ENCODE results near the gene KSR1.
"Not testable (repeated sequence)": the region's sequence is repeated elsewhere in the genome, so short reads cannot be mapped to it uniquely, and the experiment has no call there.

KSR1 gene

DNA sequence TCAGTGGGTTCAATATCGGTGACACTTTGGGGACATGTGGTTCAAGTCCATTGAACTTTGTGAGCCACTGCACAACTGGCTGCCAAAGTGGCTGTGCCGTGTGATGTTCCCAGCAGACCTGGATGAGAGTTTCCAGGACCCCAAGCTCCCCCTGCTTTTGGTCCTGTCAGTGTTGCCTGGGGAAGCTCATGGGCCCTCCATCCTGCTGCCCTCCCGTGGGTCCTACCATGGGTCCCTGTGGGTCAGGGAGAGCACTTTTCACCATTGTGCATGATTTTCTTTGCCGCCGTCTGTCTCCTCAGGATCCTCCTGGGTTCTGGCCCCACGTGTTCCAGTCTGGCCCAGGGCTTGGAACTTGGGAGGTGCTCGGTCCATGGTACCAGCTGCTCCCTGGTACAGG is 212.9 kb downstream of the KSR1 start:
- DNase-seq = no peak

DNA sequence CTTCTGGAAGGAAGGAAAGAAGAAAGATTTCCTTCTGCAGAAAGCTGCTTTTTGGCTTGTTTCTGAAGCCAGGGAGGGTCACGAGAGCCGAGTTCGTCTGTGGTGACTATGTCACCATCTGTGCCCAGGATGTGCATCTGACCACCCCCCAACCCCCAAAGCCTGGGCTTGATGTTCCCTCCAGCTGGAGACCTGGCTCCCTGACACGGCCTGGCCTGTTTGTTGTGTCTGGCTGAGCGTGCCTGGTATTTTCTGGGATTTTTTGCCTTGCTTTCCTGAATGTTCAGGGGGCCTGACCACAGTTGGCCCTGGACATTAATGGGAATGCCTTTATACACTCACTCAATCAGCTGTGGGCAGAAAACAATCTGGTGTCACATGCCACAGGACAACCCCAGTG is 213.6 kb downstream of the KSR1 start:
- DNase-seq = no peak

DNA sequence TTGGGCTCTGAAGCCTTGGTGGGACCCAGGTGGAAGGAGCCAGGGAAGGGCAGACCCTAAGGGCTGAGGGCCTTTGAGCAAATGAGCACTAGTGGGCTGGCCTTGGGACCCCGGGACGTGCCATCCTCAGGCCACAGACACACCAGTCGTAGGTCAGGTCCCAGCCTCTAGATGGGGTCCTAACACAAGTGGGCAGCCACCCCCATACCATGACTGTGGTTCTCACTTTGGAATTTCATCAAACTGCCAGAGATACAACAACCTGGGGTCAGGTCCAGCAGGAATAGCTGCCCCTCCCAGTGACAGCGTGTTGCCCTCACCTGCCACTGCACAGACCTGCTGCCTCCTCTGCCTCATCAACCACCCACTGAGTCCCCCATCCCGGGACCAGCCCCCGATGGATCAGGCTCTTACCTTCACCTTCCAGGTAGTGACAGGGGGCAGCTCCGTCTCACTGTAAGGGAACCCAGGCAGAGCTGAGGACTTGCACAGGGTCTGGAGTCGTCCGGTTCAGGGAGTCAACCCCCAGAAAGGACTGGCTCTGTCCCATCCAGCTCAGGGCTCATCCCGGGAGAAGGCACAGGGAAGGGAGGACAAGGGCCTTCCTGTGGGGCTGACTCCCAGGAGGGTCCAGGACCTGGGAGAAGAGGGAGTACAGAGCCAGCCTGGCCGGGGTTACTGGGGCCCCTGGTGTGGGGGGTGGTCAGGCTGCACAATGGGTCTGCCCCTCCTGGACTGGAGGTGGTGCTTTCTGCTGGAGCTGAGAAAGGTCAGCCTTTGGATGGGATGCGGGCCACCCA is 214.7 kb downstream of the KSR1 start:
- DNase-seq = no peak

DNA sequence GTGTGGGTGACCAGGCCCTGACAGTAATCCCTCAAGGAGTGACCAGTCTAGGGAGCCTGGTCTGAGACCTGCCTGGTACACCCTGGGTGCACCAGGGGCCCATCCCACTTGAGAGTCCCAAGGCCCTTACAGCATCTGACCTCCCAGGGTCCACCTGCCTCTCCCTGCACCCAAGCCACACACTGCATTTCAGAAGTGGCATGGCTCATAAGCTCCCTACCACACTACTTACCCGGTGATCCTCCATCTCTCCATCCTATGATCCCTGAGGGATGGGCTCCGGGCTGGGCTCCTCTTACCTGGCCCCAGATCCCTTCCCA is 215.3 kb downstream of the KSR1 start:
- no peak for DNase-seq

DNA sequence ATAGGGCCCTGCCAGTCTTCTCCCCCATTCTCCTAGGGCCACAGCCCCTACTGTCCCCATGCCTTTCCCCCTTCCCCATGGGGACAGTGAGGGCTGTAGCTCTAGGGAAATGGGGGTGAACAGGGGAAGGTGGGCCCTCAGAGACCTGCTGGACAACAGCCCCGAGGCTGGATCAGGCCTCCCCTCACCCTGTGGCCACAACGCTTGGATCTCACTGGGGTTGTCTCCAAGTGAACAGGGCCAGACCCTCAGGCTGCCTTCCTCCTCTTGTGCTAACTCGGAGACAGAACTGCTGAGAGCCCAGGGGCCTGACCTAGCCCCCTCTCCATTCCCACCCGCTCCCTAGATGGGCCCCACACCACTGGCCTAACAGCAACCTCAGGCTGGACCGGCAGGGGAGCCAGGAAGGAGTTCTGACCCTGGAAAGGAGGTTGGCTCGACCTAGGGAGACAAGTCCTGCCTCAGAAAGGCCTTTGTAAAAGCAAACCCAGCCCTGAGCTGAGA is 215.8 kb downstream of the KSR1 start:
- DNase-seq = not testable (repeated sequence)

DNA sequence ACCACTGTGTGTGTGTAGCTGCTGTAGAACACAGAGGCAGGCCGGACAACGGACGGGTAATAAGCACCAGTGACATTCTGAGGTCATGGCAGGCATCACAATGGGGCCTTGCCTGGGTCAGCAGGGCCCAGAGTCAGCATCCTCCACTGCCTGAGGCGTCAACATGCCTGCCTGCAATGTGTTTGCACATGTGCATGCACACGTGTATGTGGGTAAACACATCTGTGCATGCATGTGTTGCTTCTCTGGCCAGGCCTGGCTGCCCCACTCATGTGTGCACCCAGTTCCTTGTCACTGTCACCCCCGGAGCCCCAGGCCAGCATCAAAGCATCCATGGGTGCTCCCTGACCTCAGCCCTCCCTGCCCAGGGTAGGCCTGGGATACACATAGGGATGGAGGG is 218.1 kb downstream of the KSR1 start:
- DNase-seq = no peak

Data from hippocampal formation (tissue), 2 donors.